ENCODE measurements around the gene TECR. TPM values are rescaled to one million over a fixed set of nuclear protein-coding genes. Genes with fewer than 3 reads are reported as not detected.

TECR gene
- total RNA-seq, 1 experiment from 2014 or later: 145 TPM

DNA sequence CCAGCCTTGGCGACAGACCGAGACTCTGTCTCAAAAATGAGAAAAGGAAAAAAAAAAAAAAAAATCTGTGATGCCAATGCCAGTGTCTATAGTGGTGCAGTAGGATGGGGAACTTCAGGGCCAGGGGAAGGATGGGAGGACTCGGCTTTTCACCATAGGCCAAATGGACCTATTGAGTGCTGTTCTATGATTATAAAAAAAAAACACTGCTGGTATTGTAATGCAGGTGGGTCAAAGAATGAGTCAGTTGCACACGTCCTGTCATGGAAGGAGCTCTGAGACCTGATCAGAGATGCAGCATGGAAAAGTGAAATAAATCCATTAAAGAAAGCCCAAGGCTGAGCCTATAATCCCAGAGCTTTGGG lies 18.2 kb upstream of the TECR start:
- H3K4me2 ChIP-seq (ENCODE audit: low read length): peak overlapping the region; percentile 46
- ATAC-seq: no peak
- no peaks in the 10 kb centered on the region for H3K9me2 ChIP-seq (replicated peaks; ENCODE audit: low read length)
- no peaks in the 10 kb centered on the region for H3K27me3 ChIP-seq (ENCODE audit: low read length)
- intact Hi-C loops (cut with micrococcal nuclease): no loop called here
- no peak overlapping the region for H2AFZ ChIP-seq (ENCODE audit: low read length)
- H3K27ac ChIP-seq (ENCODE audit: low read length): peak overlapping the region; percentile 66
- ChIA-PET CTCF (no interaction called here), POLR2A (ENCODE audit: unreplicated experiment) (interaction anchor here (0.6 kb wide), 1 partner anchor 12 kb away, joined by 4 read pairs; no protein-coding TSS in a partner anchor)
- H3K79me2 ChIP-seq (ENCODE audit: low read length): peaks cover 34% of the 10 kb centered on the region
- TF ChIP-seq, protein P1, sequence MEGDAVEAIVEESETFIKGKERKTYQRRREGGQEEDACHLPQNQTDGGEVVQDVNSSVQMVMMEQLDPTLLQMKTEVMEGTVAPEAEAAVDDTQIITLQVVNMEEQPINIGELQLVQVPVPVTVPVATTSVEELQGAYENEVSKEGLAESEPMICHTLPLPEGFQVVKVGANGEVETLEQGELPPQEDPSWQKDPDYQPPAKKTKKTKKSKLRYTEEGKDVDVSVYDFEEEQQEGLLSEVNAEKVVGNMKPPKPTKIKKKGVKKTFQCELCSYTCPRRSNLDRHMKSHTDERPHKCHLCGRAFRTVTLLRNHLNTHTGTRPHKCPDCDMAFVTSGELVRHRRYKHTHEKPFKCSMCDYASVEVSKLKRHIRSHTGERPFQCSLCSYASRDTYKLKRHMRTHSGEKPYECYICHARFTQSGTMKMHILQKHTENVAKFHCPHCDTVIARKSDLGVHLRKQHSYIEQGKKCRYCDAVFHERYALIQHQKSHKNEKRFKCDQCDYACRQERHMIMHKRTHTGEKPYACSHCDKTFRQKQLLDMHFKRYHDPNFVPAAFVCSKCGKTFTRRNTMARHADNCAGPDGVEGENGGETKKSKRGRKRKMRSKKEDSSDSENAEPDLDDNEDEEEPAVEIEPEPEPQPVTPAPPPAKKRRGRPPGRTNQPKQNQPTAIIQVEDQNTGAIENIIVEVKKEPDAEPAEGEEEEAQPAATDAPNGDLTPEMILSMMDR (conservative IDR thresholded peaks at IDR 0.05; ENCODE audit: low read depth, low read length): no peak
- TF ChIP-seq EZH2 (IDR thresholded peaks at IDR 0.05; ENCODE audit: low read length, unreplicated experiment) (no peak), EZH2phosphoT487 (IDR thresholded peaks at IDR 0.05; ENCODE audit: borderline replicate concordance, low read length) (no peak)
- no peaks in the 10 kb centered on the region for H3K9me3 ChIP-seq (ENCODE audit: low read length)
- H3K36me3 ChIP-seq (ENCODE audit: low read depth, low read length): peaks cover 26% of the 10 kb centered on the region
- no peak overlapping the region for H3K9ac ChIP-seq (ENCODE audit: low read length)
- H3K4me3 ChIP-seq (ENCODE audit: low read length): no peak overlapping the region
- peaks cover 69% of the 10 kb centered on the region for H3K4me1 ChIP-seq (ENCODE audit: insufficient read depth, low read length)
- no TSS peak for BruUV-seq (replicated peaks)
- peak; percentile 35 for DNase-seq
- H3F3A ChIP-seq (ENCODE audit: low read length, unreplicated experiment): peaks cover 24% of the 10 kb centered on the region
- peaks cover 25% of the 10 kb centered on the region for H4K20me1 ChIP-seq (ENCODE audit: low read length)

DNA sequence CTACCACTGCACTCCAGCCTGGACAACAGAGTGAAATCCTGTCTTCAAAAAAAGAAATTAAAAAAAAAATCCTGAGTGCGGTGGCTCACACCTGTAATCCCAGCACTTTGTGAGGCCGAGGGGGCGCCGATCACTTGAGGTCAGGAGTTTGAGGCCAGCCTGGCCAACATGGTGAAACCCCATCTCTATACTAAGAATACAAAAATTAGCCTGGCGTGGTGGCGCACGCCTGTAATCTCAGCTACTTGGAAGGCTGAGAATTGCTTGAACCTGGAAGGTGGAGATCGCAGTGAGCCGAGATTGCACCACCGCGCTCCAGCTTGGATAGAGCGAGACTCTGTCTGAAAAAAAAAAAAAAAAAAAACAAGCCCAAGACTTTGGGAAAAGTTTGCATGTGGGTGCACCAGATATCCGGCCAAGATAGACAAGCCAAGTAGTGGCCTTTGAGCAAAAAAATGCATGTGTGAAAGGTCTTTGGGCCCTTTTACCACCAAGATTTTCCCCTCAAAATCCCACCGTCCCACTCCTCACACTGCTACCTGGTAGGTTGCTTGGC lies 16.9 kb upstream of the TECR start:
- ChIA-PET CTCF (no interaction called here), POLR2A (ENCODE audit: unreplicated experiment) (interaction anchor here (0.6 kb wide), 1 partner anchor 38 kb away, joined by 15 read pairs; the partner anchor contains the start of gene PTGER1)
- Histone ChIP-seq H3K36me3 (ENCODE audit: low read depth, low read length) (peaks cover 38% of the 10 kb centered on the region), H3K4me3 (ENCODE audit: low read length) (no peak overlapping the region), H3K4me1 (ENCODE audit: insufficient read depth, low read length) (peaks cover 57% of the 10 kb centered on the region), H3K9ac (ENCODE audit: low read length) (no peak overlapping the region), H3K9me2 (replicated peaks; ENCODE audit: low read length) (no peaks in the 10 kb centered on the region), H3K9me3 (ENCODE audit: low read length) (no peaks in the 10 kb centered on the region), H3K27ac (ENCODE audit: low read length) (no peak overlapping the region), H3K79me2 (ENCODE audit: low read length) (peaks cover 46% of the 10 kb centered on the region), H4K20me1 (ENCODE audit: low read length) (peaks cover 37% of the 10 kb centered on the region), H2AFZ (ENCODE audit: low read length) (no peak overlapping the region), H3K27me3 (ENCODE audit: low read length) (no peaks in the 10 kb centered on the region), H3K4me2 (ENCODE audit: low read length) (no peak overlapping the region), H3F3A (ENCODE audit: low read length, unreplicated experiment) (peaks cover 17% of the 10 kb centered on the region)
- TF ChIP-seq EZH2 (IDR thresholded peaks at IDR 0.05; ENCODE audit: low read length, unreplicated experiment): no peak
- TF ChIP-seq EZH2phosphoT487 (IDR thresholded peaks at IDR 0.05; ENCODE audit: borderline replicate concordance, low read length): no peak
- TF ChIP-seq, protein P1 (conservative IDR thresholded peaks at IDR 0.05; ENCODE audit: low read depth, low read length): no peak
- ATAC-seq: no peak
- no peak for DNase-seq
- BruUV-seq (replicated peaks): no TSS peak
- intact Hi-C loops (cut with micrococcal nuclease): no loop called here

DNA sequence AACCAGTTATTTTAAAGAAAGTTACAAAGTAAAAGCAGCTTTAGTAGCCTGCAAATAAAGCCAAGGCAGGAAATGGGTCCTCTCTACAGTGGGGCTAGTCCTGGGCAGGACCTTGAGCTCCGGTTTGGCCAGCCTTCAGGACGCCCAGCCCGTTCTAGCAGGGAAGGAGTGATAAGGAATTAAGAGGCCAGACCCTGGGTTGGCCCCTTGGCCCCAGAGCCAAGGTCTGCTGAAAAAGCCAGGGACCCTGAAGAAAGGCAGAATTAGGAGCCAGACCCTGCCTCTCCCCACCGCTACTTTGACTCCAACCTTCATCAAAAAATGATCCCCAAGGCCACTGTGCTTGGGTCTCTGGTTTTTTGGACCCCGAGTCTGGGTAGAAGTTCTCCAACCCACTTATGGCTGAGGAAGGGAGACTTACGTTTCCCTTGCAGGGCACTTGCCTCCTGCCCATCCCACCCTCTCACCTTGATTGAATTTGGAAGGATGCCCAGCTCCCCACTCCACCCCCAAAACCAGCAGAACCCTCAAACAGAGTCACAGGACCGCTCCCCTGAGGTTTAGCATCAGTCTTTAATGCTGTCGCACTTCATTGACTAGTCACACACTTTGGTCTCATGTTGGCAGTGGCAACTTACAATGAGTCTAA lies 15.1 kb upstream of the TECR start:
- DNase-seq (no peak), ATAC-seq (no peak)
- TF ChIP-seq EZH2 (IDR thresholded peaks at IDR 0.05; ENCODE audit: low read length, unreplicated experiment): no peak
- no peak for TF ChIP-seq EZH2phosphoT487 (IDR thresholded peaks at IDR 0.05; ENCODE audit: borderline replicate concordance, low read length)
- TF ChIP-seq, protein P1 (conservative IDR thresholded peaks at IDR 0.05; ENCODE audit: low read depth, low read length): no peak
- Histone ChIP-seq H3F3A (ENCODE audit: low read length, unreplicated experiment) (peaks cover 22% of the 10 kb centered on the region), H2AFZ (ENCODE audit: low read length) (no peak overlapping the region), H3K4me2 (ENCODE audit: low read length) (peak overlapping the region; percentile 98), H3K4me3 (ENCODE audit: low read length) (no peak overlapping the region; the same call in 1 of the 2 replicates), H3K27me3 (ENCODE audit: low read length) (no peaks in the 10 kb centered on the region), H3K36me3 (ENCODE audit: low read depth, low read length) (peaks cover 38% of the 10 kb centered on the region), H3K9ac (ENCODE audit: low read length) (no peak overlapping the region), H3K9me3 (ENCODE audit: low read length) (no peaks in the 10 kb centered on the region), H3K27ac (ENCODE audit: low read length) (no peak overlapping the region), H4K20me1 (ENCODE audit: low read length) (peaks cover 39% of the 10 kb centered on the region), H3K79me2 (ENCODE audit: low read length) (peaks cover 52% of the 10 kb centered on the region), H3K4me1 (ENCODE audit: insufficient read depth, low read length) (peaks cover 50% of the 10 kb centered on the region), H3K9me2 (replicated peaks; ENCODE audit: low read length) (no peaks in the 10 kb centered on the region)
- CTCF ChIA-PET: no interaction called here
- intact Hi-C loops (cut with micrococcal nuclease): no loop called here
- BruUV-seq (replicated peaks): no TSS peak
- POLR2A ChIA-PET (ENCODE audit: unreplicated experiment): no interaction called here
